ENCODE measurements around the gene DVL3. TPM values are rescaled to one million over a fixed set of nuclear protein-coding genes. Genes with fewer than 3 reads are reported as not detected.
"Not testable (repeated sequence)": the region's sequence is repeated elsewhere in the genome, so short reads cannot be mapped to it uniquely, and the experiment has no call there.

Gene DVL3
- polyA plus RNA-seq, 1 experiment, result 33.9 TPM

DNA sequence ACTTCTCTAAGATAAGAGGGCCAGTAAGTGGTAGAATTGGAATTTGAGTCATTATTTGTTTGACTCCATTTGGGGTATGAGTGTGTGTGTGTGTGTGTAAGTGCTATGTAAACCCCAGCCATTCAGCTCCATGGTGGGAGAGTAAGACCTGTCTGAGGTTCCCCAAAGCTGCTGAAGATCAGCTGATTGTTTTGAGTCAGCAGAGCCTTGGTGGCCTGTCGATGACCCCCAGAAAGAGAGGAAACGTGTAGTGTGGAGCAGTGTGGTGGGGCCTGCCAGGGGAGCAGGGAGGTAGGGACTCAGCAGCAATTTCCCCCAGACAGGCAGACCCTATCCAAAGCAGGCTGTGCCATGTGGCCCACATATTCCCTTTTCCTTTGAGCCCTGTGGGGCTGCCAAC is 5.3 kb downstream of the DVL3 start:
- no peak overlapping the region for H3K4me3 ChIP-seq (ENCODE audit: low read depth, low read length)
- no peak for DNase-seq (ENCODE audit: low read depth)
- no peak for TF ChIP-seq CTCF (IDR thresholded peaks at IDR 0.05; ENCODE audit: insufficient read depth, low read depth, low read length)
- H3K36me3 ChIP-seq (ENCODE audit: control insufficient read depth, insufficient read depth, low read length), result peaks cover 16% of the 10 kb centered on the region
- ChIA-PET POLR2A (interaction anchor here (0.7 kb wide), 1 partner anchor 16 kb away, joined by 3 read pairs; no protein-coding TSS in a partner anchor), CTCF (interaction anchor here (1.5 to 1.7 kb wide), 2 partner anchors 12 to 80 kb away, joined by 3 read pairs; no protein-coding TSS in a partner anchor)
- H3K27me3 ChIP-seq (ENCODE audit: control insufficient read depth, insufficient read depth, low read length), result no peaks in the 10 kb centered on the region

DNA sequence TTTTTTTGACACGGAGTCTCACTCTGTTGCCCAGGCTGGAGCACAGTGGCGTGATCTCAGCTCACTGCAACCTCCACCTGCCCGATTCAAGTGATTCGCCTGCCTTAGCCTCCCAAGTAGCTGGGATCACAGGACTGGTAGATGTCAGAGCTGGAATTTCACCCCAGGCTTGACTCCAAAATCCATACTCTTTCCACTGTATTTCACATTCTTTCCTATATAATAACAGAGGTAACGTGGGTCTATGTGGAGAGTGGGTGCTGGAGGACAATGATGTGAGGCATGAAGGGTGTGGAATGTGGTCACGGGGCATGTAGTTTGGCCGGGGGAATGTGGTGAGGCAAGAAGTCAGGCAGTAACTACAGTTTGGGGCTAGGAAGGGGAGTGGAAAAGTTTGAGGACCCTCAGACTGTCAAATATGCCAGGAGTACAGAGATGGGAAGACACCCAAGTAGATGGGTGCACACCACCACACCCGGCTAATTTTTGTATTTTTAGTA is 7.4 kb downstream of the DVL3 start:
- CTCF ChIA-PET; DNase-seq (ENCODE audit: low read depth); H3K4me3 ChIP-seq (ENCODE audit: low read depth, low read length); H3K27me3 ChIP-seq (ENCODE audit: control insufficient read depth, insufficient read depth, low read length); POLR2A ChIA-PET: not testable (repeated sequence)
- peaks cover 36% of the 10 kb centered on the region for H3K36me3 ChIP-seq (ENCODE audit: control insufficient read depth, insufficient read depth, low read length)

- CTCF ChIA-PET, result interaction anchor here (0.6 kb wide), 1 partner anchor 9 kb away, joined by 3 read pairs; no protein-coding TSS in a partner anchor
- DNase-seq (ENCODE audit: low read depth), result no peak
- Histone ChIP-seq H3K36me3 (ENCODE audit: control insufficient read depth, insufficient read depth, low read length) (peaks cover 44% of the 10 kb centered on the region), H3K4me3 (ENCODE audit: low read depth, low read length) (no peak overlapping the region), H3K27me3 (ENCODE audit: control insufficient read depth, insufficient read depth, low read length) (no peaks in the 10 kb centered on the region)
- POLR2A ChIA-PET, result no interaction called here
- TF ChIP-seq CTCF (IDR thresholded peaks at IDR 0.05; ENCODE audit: insufficient read depth, low read depth, low read length), result no peak
Measured at GRCh38 chr3:184164648-184165330, 9.6 kb downstream of the DVL3 start.

DNA sequence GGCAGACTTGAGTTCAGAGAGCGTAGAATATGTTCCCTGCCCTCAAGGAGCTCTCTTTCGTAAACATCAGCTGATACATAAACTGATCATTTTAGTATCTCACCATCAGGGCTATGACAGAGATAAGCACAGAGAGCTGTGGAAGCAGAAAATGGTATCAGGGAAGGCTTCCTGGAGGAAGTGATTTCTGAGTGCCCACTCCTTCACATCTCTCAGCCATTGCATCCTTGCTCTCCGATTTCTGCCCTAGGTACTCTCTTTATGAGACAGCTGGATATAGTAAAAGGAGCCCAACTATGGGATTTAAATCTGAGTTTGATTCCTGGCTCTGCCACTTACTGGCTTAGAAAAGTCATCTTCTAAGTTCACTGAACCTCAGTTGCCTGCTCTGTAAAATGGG is 10.4 kb downstream of the DVL3 start:
- DNase-seq (ENCODE audit: low read depth), result no peak
- no peak for TF ChIP-seq CTCF (IDR thresholded peaks at IDR 0.05; ENCODE audit: insufficient read depth, low read depth, low read length)
- peaks cover 46% of the 10 kb centered on the region for H3K36me3 ChIP-seq (ENCODE audit: control insufficient read depth, insufficient read depth, low read length)
- ChIA-PET POLR2A (no interaction called here), CTCF (no interaction called here)
- no peak overlapping the region for H3K4me3 ChIP-seq (ENCODE audit: low read depth, low read length)
- H3K27me3 ChIP-seq (ENCODE audit: control insufficient read depth, insufficient read depth, low read length), result no peaks in the 10 kb centered on the region

DNA sequence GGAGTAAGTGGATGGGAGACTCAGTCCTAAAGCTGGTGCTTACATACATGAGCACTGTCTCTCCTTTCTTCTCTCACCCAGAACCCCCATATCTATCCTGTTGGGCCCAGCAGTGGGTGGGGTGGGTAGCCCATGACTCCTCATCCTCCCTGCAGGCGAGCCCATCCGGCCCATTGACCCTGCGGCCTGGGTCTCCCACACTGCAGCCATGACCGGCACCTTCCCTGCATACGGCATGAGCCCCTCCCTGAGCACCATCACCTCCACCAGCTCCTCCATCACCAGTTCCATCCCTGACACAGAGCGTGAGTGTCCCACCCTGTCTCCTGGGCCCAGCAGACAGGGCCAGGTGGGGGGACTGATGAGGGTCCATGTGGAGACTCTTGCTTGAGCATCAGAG is 11.5 kb downstream of the DVL3 start:
- no peak overlapping the region for H3K4me3 ChIP-seq (ENCODE audit: low read depth, low read length)
- no peaks in the 10 kb centered on the region for H3K27me3 ChIP-seq (ENCODE audit: control insufficient read depth, insufficient read depth, low read length)
- DNase-seq (ENCODE audit: low read depth), result no peak
- peaks cover 54% of the 10 kb centered on the region for H3K36me3 ChIP-seq (ENCODE audit: control insufficient read depth, insufficient read depth, low read length)
- POLR2A ChIA-PET, result no interaction called here
- CTCF ChIA-PET, result no interaction called here
- TF ChIP-seq CTCF (IDR thresholded peaks at IDR 0.05; ENCODE audit: insufficient read depth, low read depth, low read length), result no peak

Measured in BJ (cell line).